ENCODE results near the gene TRIM44. TPM values are rescaled to one million over a fixed set of nuclear protein-coding genes. Genes with fewer than 3 reads are reported as not detected.

Gene TRIM44
- total RNA-seq, 3 donors from 2014 or later = 31.2 to 47.0 (median 33.1) TPM

GRCh38 chr11:35791088-35791958 lies 128.7 kb downstream of the TRIM44 start:
- Histone ChIP-seq H3K9me3 (no peaks in the 10 kb centered on the region), H3K27ac (no peak overlapping the region), H3K4me1 (no peaks in the 10 kb centered on the region), H3K36me3 (no peaks in the 10 kb centered on the region), H3K27me3 (no peaks in the 10 kb centered on the region), H3K4me3 (no peak overlapping the region)
- TF ChIP-seq CTCF (IDR thresholded peaks at IDR 0.05) (no peak), POLR2A (IDR thresholded peaks at IDR 0.05) (no peak), POLR2AphosphoS5 (IDR thresholded peaks at IDR 0.05) (no peak)
- no peak for DNase-seq (ENCODE audit: low spot score in 2 of 2)
- intact Hi-C loops (cut with DNase I; ENCODE audit: low total_unique reads) = loop anchor here (2.0 kb wide), 1 partner anchor 219 kb away; no protein-coding TSS in a partner anchor

GRCh38 chr11:35792148-35792845 lies 129.7 kb downstream of the TRIM44 start:
- H3K27ac ChIP-seq = no peak overlapping the region
- DNase-seq (ENCODE audit: low spot score in 2 of 2) = no peak
- no peak overlapping the region for H3K4me3 ChIP-seq
- intact Hi-C loops (cut with DNase I; ENCODE audit: low total_unique reads) = no loop called here
- H3K9me3 ChIP-seq = no peaks in the 10 kb centered on the region
- H3K27me3 ChIP-seq = no peaks in the 10 kb centered on the region
- no peaks in the 10 kb centered on the region for H3K36me3 ChIP-seq
- H3K4me1 ChIP-seq = no peaks in the 10 kb centered on the region
- TF ChIP-seq POLR2AphosphoS5 (IDR thresholded peaks at IDR 0.05) (no peak), POLR2A (IDR thresholded peaks at IDR 0.05) (no peak), CTCF (IDR thresholded peaks at IDR 0.05) (no peak)

GRCh38 chr11:35792846-35793192 lies 130.2 kb downstream of the TRIM44 start:
- Histone ChIP-seq H3K36me3 (no peaks in the 10 kb centered on the region), H3K9me3 (no peaks in the 10 kb centered on the region), H3K4me3 (no peak overlapping the region), H3K27ac (no peak overlapping the region), H3K27me3 (no peaks in the 10 kb centered on the region), H3K4me1 (no peaks in the 10 kb centered on the region)
- DNase-seq (ENCODE audit: low spot score in 2 of 2) = no peak
- TF ChIP-seq CTCF (IDR thresholded peaks at IDR 0.05) (no peak), POLR2AphosphoS5 (IDR thresholded peaks at IDR 0.05) (no peak), POLR2A (IDR thresholded peaks at IDR 0.05) (no peak)
- intact Hi-C loops (cut with DNase I; ENCODE audit: low total_unique reads) = no loop called here

GRCh38 chr11:35794333-35794732 lies 131.8 kb downstream of the TRIM44 start:
- intact Hi-C loops (cut with DNase I; ENCODE audit: low total_unique reads) = no loop called here
- no peaks in the 10 kb centered on the region for H3K9me3 ChIP-seq
- no peak for TF ChIP-seq POLR2A (IDR thresholded peaks at IDR 0.05)
- TF ChIP-seq CTCF (IDR thresholded peaks at IDR 0.05) = no peak
- TF ChIP-seq POLR2AphosphoS5 (IDR thresholded peaks at IDR 0.05) = no peak

GRCh38 chr11:35794850-35795249 lies 132.3 kb downstream of the TRIM44 start:
- TF ChIP-seq POLR2A (IDR thresholded peaks at IDR 0.05) (no peak), POLR2AphosphoS5 (IDR thresholded peaks at IDR 0.05) (no peak), CTCF (IDR thresholded peaks at IDR 0.05) (no peak)
- no peak overlapping the region for H3K27ac ChIP-seq
- H3K9me3 ChIP-seq = no peaks in the 10 kb centered on the region
- H3K4me1 ChIP-seq = no peaks in the 10 kb centered on the region
- no peak overlapping the region for H3K4me3 ChIP-seq
- no peaks in the 10 kb centered on the region for H3K27me3 ChIP-seq
- DNase-seq (ENCODE audit: low spot score in 2 of 2) = no peak
- H3K36me3 ChIP-seq = no peaks in the 10 kb centered on the region
- intact Hi-C loops (cut with DNase I; ENCODE audit: low total_unique reads) = no loop called here

More at GRCh38 chr11:35794333-35794732, 131.8 kb downstream of the TRIM44 start:
- no peaks in the 10 kb centered on the region for H3K27me3 ChIP-seq
- no peaks in the 10 kb centered on the region for H3K4me1 ChIP-seq
- H3K27ac ChIP-seq = no peak overlapping the region
- DNase-seq (ENCODE audit: low spot score in 2 of 2) = no peak
- H3K4me3 ChIP-seq = no peak overlapping the region
- H3K36me3 ChIP-seq = no peaks in the 10 kb centered on the region

Measured in breast epithelium (tissue), 4 donors.